ENCODE measurements around the gene PPM1H. TPM values are rescaled to one million over a fixed set of nuclear protein-coding genes. Genes with fewer than 3 reads are reported as not detected.

The PPM1H gene
- total RNA-seq, 1 experiment from 2014 or later: 0.04 TPM

- no peak overlapping the region for H3K27ac ChIP-seq (ENCODE audit: low read depth, low read length, poor library complexity, severe bottlenecking)
- no peak for DNase-seq (ENCODE audit: low spot score)
- POLR2A ChIA-PET (ENCODE audit: low non-redundant PET): no interaction called here
Observed at GRCh38 chr12:62693376-62694050, 241.4 kb downstream of the PPM1H start.

DNA sequence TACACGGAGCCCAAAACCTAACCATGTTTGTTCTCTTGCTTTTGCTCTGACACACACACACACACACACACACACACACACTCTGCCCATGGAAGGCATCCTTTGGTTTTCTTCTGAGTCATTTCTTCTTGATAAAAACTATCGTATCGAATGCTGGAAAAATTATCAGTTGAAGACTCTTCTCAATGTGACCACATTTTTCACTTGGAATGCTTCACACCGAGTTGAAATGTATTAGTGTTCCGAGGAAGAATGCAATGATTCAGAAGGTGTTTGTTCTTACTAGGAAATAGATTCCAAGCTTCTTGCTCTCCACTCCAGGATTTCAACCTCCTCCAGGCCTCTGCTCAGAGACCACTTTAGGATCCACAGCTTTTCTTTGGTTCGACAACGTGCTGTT lies 242.1 kb downstream of the PPM1H start:
- ChIA-PET CTCF (no interaction called here), POLR2A (ENCODE audit: low non-redundant PET) (interaction anchor here (0.6 kb wide), 1 partner anchor 9 kb away, joined by 6 read pairs; no protein-coding TSS in a partner anchor)
- intact Hi-C loops (cut with micrococcal nuclease; ENCODE audit: unreplicated experiment): no loop called here
- BruUV-seq (replicated peaks): no TSS peak
- TF ChIP-seq CTCF (conservative IDR thresholded peaks at IDR 0.05; ENCODE audit: low read depth, low read length) (no peak), EZH2 (IDR thresholded peaks at IDR 0.05; ENCODE audit: borderline replicate concordance, low read depth, low read length, poor library complexity, severe bottlenecking) (no peak)
- Histone ChIP-seq H3K27ac (ENCODE audit: low read depth, low read length, poor library complexity, severe bottlenecking) (no peak overlapping the region), H3K9me3 (ENCODE audit: low read depth, low read length, poor library complexity, severe bottlenecking) (no peaks in the 10 kb centered on the region), H3K4me1 (ENCODE audit: insufficient read depth, low read length, poor library complexity, severe bottlenecking) (no peaks in the 10 kb centered on the region), H3K36me3 (ENCODE audit: insufficient read depth, low read length, poor library complexity, severe bottlenecking) (no peaks in the 10 kb centered on the region), H3K27me3 (replicated peaks; ENCODE audit: insufficient read depth, low read depth, low read length, poor library complexity) (no peaks in the 10 kb centered on the region), H3K4me3 (ENCODE audit: low read depth, low read length, poor library complexity, severe bottlenecking) (no peak overlapping the region)
- no peak for DNase-seq (ENCODE audit: low spot score)

More at GRCh38 chr12:62693376-62694050, 241.4 kb downstream of the PPM1H start:
- CTCF ChIA-PET: no interaction called here
- intact Hi-C loops (cut with micrococcal nuclease; ENCODE audit: unreplicated experiment): no loop called here
- no peaks in the 10 kb centered on the region for H3K27me3 ChIP-seq (replicated peaks; ENCODE audit: insufficient read depth, low read depth, low read length, poor library complexity)
- H3K4me3 ChIP-seq (ENCODE audit: low read depth, low read length, poor library complexity, severe bottlenecking): no peak overlapping the region
- TF ChIP-seq CTCF (conservative IDR thresholded peaks at IDR 0.05; ENCODE audit: low read depth, low read length): no peak
- no peak for TF ChIP-seq EZH2 (IDR thresholded peaks at IDR 0.05; ENCODE audit: borderline replicate concordance, low read depth, low read length, poor library complexity, severe bottlenecking)
- no peaks in the 10 kb centered on the region for H3K9me3 ChIP-seq (ENCODE audit: low read depth, low read length, poor library complexity, severe bottlenecking)
- H3K36me3 ChIP-seq (ENCODE audit: insufficient read depth, low read length, poor library complexity, severe bottlenecking): no peaks in the 10 kb centered on the region
- H3K4me1 ChIP-seq (ENCODE audit: insufficient read depth, low read length, poor library complexity, severe bottlenecking): no peaks in the 10 kb centered on the region
- no TSS peak for BruUV-seq (replicated peaks)

DNA sequence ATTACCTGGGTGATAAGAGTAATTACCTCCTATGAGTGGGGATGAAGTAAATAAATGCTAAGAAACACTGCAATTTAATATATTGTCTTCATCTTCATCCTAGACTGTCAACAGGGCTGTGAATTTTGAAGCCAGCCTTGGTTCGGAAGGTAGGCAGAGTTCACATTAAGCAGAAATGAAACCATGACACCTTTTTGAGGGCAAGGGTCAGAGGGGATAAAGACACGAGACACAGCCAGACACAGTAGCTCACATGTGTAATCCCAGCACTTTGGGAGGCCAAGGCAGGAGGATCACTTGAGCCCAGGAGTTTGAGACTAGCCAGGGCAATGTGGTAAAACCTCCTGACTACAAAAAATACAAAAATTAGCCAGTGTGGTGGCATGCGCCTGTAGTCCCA lies 243.6 kb downstream of the PPM1H start:
- BruUV-seq (replicated peaks): no TSS peak
- Histone ChIP-seq H3K4me1 (ENCODE audit: insufficient read depth, low read length, poor library complexity, severe bottlenecking) (no peaks in the 10 kb centered on the region), H3K4me3 (ENCODE audit: low read depth, low read length, poor library complexity, severe bottlenecking) (no peak overlapping the region), H3K9me3 (ENCODE audit: low read depth, low read length, poor library complexity, severe bottlenecking) (no peaks in the 10 kb centered on the region), H3K27me3 (replicated peaks; ENCODE audit: insufficient read depth, low read depth, low read length, poor library complexity) (no peaks in the 10 kb centered on the region), H3K36me3 (ENCODE audit: insufficient read depth, low read length, poor library complexity, severe bottlenecking) (no peaks in the 10 kb centered on the region), H3K27ac (ENCODE audit: low read depth, low read length, poor library complexity, severe bottlenecking) (no peak overlapping the region)
- DNase-seq (ENCODE audit: low spot score): no peak
- intact Hi-C loops (cut with micrococcal nuclease; ENCODE audit: unreplicated experiment): no loop called here
- TF ChIP-seq CTCF (conservative IDR thresholded peaks at IDR 0.05; ENCODE audit: low read depth, low read length): no peak
- no peak for TF ChIP-seq EZH2 (IDR thresholded peaks at IDR 0.05; ENCODE audit: borderline replicate concordance, low read depth, low read length, poor library complexity, severe bottlenecking)
- ChIA-PET CTCF (no interaction called here), POLR2A (ENCODE audit: low non-redundant PET) (no interaction called here)

Measured in A673 (cell line).